OCI-LY3 (cell line): ENCODE data around the gene CCDC13.

ENCODE experiments used
- H2AFZ ChIP-seq: fragments of 200-600, 300-600 bp; shearing (Covaris generic); 2 replicates; pipeline ENCODE4 v1.6.0; 2014; ENCODE audit warnings: antibody characterized with exemption, low read depth, low read length
- H3K27ac ChIP-seq: fragments of 200-600, 300-600 bp; sonication (generic); 2 replicates; pipeline ENCODE4 v1.5.1; 2014; ENCODE audit warnings: mild to moderate bottlenecking, low read length, moderate library complexity, mixed read lengths
- H3K27me3 ChIP-seq: fragments of 200-600, 300-600 bp; sonication (generic); 2 replicates; pipeline ENCODE4 v1.6.1; 2014; ENCODE audit warnings: low read depth, low read length, mixed read lengths
- H3K36me3 ChIP-seq: fragments of 200-600, 300-600 bp; sonication (generic); replicated peaks from 2 replicates; pipeline ENCODE3; 2014; ENCODE audit warnings: low read depth, low read length, mixed read lengths
- H3K4me1 ChIP-seq: fragments of 300-600, 200-600 bp; sonication (generic); 2 replicates; pipeline ENCODE4 v1.6.1; 2014; ENCODE audit warnings: low read length, mixed read lengths
- H3K4me2 ChIP-seq: fragments of 200-600, 300-600 bp; sonication (generic); 2 replicates; pipeline ENCODE4 v1.6.1; 2014; ENCODE audit warnings: low read length, mixed read lengths
- H3K4me3 ChIP-seq: fragments of 300-600, 200-600 bp; sonication (generic); 2 replicates; pipeline ENCODE4 v1.5.1; 2014; ENCODE audit warnings: antibody characterized with exemption, mild to moderate bottlenecking, low read length, moderate library complexity
- H3K79me2 ChIP-seq: fragments of 300-600, 200-600 bp; shearing (Covaris generic); 2 replicates; pipeline ENCODE4 v1.6.1; 2014; ENCODE audit warnings: mild to moderate bottlenecking, low read length, mixed read lengths
- H3K9ac ChIP-seq: fragments of 300-600, 200-600 bp; shearing (Covaris generic); 2 replicates; pipeline ENCODE4 v1.6.0; 2014; ENCODE audit warnings: mild to moderate bottlenecking, low read length, moderate library complexity
- H3K9me3 ChIP-seq: fragments of 200-600, 300-600 bp; shearing (Covaris generic); 2 replicates; pipeline ENCODE4 v1.6.1; 2014; ENCODE audit warnings: low read length, mixed read lengths; ENCODE audit not compliant: insufficient read depth
- H4K20me1 ChIP-seq: fragments of 200-600, 300-600 bp; sonication (generic); 2 replicates; pipeline ENCODE4 v1.6.1; 2016; ENCODE audit warnings: low read length, mixed read lengths; ENCODE audit not compliant: insufficient read depth
- EZH2phosphoT487 ChIP-seq: fragments of 200-600 bp; shearing (Covaris generic); IDR thresholded peaks from 2 replicates; pipeline ENCODE4 v1.6.1; 2018; ENCODE audit warnings: antibody characterized with exemption, mixed run types, low read depth
- TF ChIP-seq, protein P1 (sequence below): fragments of 200-600, 300-600 bp; sonication (generic); IDR thresholded peaks from 2 replicates; pipeline ENCODE4 v1.5.1; 2014; ENCODE audit warnings: antibody characterized with exemption, low read length, low read depth

CCDC13 gene

DNA sequence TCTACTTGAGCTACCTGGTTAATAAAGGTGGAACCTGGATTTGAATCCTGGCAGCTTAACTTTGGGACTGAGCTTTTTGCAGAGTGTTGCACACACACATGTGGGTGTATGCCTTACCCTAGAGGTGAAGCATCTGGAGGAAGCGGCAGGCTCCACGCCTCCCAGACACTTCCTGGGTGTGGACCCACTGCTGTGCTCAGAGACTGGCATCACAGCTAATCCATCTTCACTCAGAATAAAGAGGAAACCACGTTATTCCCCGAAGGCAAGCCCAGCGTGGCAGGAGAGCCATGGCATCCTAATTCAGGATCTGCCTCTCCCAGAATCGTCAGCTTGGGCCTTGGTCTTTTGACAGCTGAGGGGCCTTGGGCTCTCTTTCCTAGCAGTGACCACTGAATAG is 25.5 kb downstream of the CCDC13 start:
- H3K79me2 ChIP-seq = no peaks in the 10 kb centered on the region
- no peaks in the 10 kb centered on the region for H3K36me3 ChIP-seq
- H3K4me1 ChIP-seq = peaks cover 3% of the 10 kb centered on the region; the same call in 1 of the 2 replicates
- H4K20me1 ChIP-seq = no peaks in the 10 kb centered on the region
- H2AFZ ChIP-seq = no peak overlapping the region
- no peak overlapping the region for H3K4me2 ChIP-seq
- H3K27ac ChIP-seq = no peak overlapping the region
- TF ChIP-seq, protein P1, sequence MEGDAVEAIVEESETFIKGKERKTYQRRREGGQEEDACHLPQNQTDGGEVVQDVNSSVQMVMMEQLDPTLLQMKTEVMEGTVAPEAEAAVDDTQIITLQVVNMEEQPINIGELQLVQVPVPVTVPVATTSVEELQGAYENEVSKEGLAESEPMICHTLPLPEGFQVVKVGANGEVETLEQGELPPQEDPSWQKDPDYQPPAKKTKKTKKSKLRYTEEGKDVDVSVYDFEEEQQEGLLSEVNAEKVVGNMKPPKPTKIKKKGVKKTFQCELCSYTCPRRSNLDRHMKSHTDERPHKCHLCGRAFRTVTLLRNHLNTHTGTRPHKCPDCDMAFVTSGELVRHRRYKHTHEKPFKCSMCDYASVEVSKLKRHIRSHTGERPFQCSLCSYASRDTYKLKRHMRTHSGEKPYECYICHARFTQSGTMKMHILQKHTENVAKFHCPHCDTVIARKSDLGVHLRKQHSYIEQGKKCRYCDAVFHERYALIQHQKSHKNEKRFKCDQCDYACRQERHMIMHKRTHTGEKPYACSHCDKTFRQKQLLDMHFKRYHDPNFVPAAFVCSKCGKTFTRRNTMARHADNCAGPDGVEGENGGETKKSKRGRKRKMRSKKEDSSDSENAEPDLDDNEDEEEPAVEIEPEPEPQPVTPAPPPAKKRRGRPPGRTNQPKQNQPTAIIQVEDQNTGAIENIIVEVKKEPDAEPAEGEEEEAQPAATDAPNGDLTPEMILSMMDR = no peak
- no peak for TF ChIP-seq EZH2phosphoT487
- H3K4me3 ChIP-seq = no peak overlapping the region
- no peaks in the 10 kb centered on the region for H3K27me3 ChIP-seq
- H3K9ac ChIP-seq = no peak overlapping the region
- no peaks in the 10 kb centered on the region for H3K9me3 ChIP-seq

DNA sequence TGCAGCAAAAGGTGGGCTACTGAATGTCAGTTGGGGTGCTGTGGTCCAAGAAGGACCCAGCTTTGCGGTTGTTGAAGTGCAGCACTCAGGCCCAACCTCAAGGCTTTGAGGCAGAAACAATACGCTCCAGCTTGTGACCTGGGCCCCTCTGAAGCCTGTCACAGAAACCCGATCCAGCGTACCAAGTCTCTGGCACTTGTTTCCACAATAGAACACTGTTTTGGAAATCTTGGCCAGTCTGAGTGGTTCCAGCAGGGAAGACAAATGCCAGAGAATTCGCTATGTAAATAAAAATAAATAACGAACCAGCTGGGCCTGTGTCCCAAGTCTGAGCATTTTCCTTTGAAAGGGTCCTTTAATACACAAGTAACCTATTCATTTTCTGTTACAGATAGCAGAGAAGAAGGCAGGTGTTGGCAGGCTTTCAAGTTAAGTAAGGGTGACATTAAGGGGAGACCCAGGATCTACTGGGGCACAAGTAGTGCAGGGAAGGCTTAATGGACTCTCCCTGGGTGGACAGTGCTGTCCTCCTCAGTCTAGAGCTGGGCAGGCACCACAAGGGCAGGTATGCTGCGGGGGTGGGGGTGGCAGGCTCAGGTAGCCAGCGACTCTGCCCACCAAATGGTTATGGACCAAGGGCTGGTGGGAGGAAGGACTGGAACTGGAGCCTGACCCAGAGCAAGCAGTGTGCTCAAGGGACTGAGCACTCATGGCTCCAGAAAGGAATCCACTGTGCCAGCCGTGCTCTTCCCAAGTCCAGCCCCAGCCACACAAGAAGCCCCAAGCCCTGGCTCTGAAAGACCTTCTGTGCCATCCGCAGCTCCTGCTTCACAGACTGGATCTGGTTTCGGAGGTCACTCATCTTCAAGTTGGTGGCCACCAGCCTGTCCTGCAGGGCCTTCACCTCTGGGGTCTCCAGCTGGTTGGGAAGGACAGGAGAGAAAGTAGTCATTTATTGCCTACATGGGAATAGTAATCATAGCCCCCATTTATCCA is 26.3 kb downstream of the CCDC13 start:
- Histone ChIP-seq H3K4me2 (no peak overlapping the region), H3K27me3 (no peaks in the 10 kb centered on the region), H3K4me1 (peaks cover 3% of the 10 kb centered on the region; the same call in 1 of the 2 replicates), H3K79me2 (no peaks in the 10 kb centered on the region), H3K9me3 (no peaks in the 10 kb centered on the region), H3K9ac (no peak overlapping the region), H3K4me3 (no peak overlapping the region), H3K27ac (no peak overlapping the region), H3K36me3 (no peaks in the 10 kb centered on the region), H4K20me1 (no peaks in the 10 kb centered on the region), H2AFZ (no peak overlapping the region)
- no peak for TF ChIP-seq EZH2phosphoT487
- TF ChIP-seq, protein P1 = no peak

DNA sequence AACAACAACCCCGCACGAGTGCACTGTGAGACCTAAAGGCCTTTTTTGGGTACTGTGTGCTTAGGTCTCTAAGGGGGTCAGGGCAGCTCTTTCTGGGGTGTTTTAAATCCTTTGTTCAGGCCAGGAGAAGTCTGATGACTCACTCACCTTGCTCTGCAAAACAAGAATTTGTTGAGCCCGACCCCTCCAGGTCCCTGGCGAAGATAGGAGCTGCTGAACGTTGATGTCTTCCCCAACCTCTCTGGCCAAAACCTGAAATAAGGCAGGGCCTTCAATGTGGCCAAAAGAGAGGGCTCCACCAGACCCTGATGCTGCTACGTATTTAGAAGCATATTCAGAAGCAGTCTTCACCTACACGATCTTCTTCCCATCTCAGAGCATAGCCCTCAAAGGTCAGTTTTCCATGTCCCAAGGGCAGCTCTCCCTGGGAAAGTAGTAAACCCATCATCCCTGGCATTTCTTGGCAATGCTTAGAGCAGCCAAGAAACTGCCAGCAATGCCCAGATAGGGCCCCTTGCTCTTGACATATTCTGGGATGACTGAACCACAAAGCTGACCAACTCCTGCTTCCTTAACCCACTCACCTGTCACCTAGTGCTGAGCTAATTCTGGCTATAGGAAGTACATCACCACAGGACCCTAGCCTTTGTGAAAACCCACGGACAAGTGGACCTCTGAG is 27.1 kb downstream of the CCDC13 start:
- H2AFZ ChIP-seq = no peak overlapping the region
- H3K9me3 ChIP-seq = no peaks in the 10 kb centered on the region
- no peak overlapping the region for H3K27ac ChIP-seq
- H3K79me2 ChIP-seq = no peaks in the 10 kb centered on the region
- no peak for TF ChIP-seq EZH2phosphoT487
- TF ChIP-seq, protein P1 = no peak
- no peaks in the 10 kb centered on the region for H3K27me3 ChIP-seq
- H3K36me3 ChIP-seq = no peaks in the 10 kb centered on the region
- H3K4me2 ChIP-seq = no peak overlapping the region
- H4K20me1 ChIP-seq = no peaks in the 10 kb centered on the region
- no peak overlapping the region for H3K4me3 ChIP-seq
- peaks cover 3% of the 10 kb centered on the region; the same call in 1 of the 2 replicates for H3K4me1 ChIP-seq
- H3K9ac ChIP-seq = no peak overlapping the region

- no peak overlapping the region for H3K27ac ChIP-seq
Observed at GRCh38 chr3:42745291-42745745, 27.7 kb downstream of the CCDC13 start.

More at GRCh38 chr3:42745291-42745745, 27.7 kb downstream of the CCDC13 start:
- no peaks in the 10 kb centered on the region for H3K27me3 ChIP-seq
- H3K9me3 ChIP-seq = no peaks in the 10 kb centered on the region
- H3K4me2 ChIP-seq = 0 out of 2 replicates have a peak overlapping the region, but pooled peaks have one; percentile 61
- H3K36me3 ChIP-seq = no peaks in the 10 kb centered on the region
- no peaks in the 10 kb centered on the region for H3K79me2 ChIP-seq
- no peak overlapping the region for H3K9ac ChIP-seq
- no peak overlapping the region for H3K4me3 ChIP-seq
- H2AFZ ChIP-seq = no peak overlapping the region
- no peak for TF ChIP-seq EZH2phosphoT487
- peaks cover 3% of the 10 kb centered on the region; the same call in 1 of the 2 replicates for H3K4me1 ChIP-seq
- H4K20me1 ChIP-seq = no peaks in the 10 kb centered on the region
